Erythroblast (primary cell): Measurements from ENCODE around the gene SSRP1.

Experiments used
- DNase-seq, 2 experiments: peaks; one replicate each; lab custom pipeline; 2025; lab: John Stamatoyannopoulos, UW
- GATA1 ChIP-seq: IDR thresholded peaks from 2 replicates; pipeline ENCODE4 v1.6.1; 2011; ENCODE audit warnings: low read depth, mild to moderate bottlenecking, control low read depth, low read length, moderate library complexity
- POLR2A ChIP-seq: IDR thresholded peaks from 2 replicates; pipeline ENCODE4 v1.6.1; 2011; ENCODE audit warnings: mild to moderate bottlenecking, low read length

Gene SSRP1

DNA sequence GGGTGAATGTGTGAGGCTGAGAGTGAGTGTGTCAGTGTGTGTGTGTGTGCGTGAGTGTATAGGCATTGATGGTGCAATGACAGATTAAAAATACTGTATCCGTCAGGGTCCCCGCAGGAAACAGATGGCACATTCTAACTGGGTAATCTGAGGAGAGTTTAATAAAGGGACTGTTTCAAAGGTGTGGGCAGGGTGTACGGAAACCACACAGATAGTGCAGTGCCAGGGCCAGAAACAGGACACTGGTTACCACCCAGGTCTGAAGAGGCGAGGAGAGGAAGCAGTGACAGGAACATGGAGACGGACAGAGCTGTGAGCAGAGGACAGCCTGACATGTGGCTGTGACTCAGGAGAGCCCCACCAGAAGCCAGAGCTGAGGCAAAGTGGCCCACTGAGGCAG lies 19.0 kb upstream of the SSRP1 start:
- no peak for DNase-seq
- TF ChIP-seq POLR2A (no peak), GATA1 (no peak)

GRCh38 chr11:57353852-57354251 lies 18.2 kb upstream of the SSRP1 start:
- no peak for TF ChIP-seq GATA1
- TF ChIP-seq POLR2A: no peak
- peak; percentile 31 to 47 for DNase-seq

DNA sequence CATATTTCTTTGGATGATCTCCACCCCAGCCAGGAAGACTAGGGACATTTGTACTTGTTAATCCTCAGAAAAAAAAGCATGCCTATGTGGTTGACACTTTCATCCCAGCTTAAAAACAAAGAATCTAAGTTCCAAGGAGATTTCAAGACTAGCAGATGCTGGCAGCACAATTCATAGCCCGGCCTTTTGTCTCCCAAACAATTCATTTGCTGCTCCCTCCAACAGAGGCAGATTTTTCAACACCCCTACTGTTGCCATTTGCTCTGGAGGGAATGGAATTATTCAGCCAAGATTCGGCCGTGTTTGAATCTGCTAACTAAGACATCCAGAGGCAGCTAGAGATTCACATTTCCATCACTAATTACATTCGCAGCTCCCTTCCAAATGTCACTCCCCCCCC lies 17.8 kb upstream of the SSRP1 start:
- TF ChIP-seq GATA1: no peak
- TF ChIP-seq POLR2A: no peak
- no peak for DNase-seq

GRCh38 chr11:57353036-57353435 lies 17.3 kb upstream of the SSRP1 start:
- TF ChIP-seq GATA1: no peak
- no peak for TF ChIP-seq POLR2A
- DNase-seq: peak; percentile 54 to 72

- DNase-seq: peak; percentile 69 to 83
- TF ChIP-seq GATA1: no peak
- no peak for TF ChIP-seq POLR2A
These were observed 14.0 kb upstream of the SSRP1 start for GRCh38 chr11:57349491-57350274.

DNA sequence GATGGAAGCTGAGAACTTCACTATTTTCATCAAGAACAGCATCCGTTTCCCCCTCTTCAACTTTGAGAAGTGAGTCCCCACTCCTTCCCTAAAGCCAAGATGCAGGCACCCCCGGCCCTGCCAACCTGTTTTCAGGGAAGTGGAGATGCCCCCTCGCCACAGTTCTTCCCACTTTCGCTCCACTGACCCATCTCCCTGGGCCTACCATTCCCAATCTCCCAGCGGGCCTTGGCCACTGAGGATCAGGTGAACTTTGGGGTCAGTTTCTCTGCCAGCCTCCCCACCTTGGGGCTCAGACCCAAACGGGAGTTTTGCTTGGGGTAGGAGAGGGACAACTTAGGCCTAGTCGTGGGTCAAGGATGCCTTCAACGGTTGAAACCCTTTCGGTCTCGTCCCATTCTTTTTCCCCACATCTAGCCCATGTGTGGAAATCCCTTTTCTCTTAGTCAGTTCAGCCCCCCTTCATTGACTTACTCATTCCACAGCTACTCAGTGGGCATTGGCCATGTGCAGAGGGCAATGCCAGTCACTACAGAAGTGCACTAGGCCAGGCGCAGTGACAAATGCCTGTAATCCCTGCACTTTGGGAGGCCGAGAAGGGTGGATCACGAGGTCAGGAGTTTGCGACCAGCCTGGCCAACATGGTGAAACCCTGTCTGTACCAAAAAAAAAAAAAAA lies 13.1 kb upstream of the SSRP1 start:
- no peak for TF ChIP-seq GATA1
- no peak for TF ChIP-seq POLR2A
- no peak for DNase-seq

DNA sequence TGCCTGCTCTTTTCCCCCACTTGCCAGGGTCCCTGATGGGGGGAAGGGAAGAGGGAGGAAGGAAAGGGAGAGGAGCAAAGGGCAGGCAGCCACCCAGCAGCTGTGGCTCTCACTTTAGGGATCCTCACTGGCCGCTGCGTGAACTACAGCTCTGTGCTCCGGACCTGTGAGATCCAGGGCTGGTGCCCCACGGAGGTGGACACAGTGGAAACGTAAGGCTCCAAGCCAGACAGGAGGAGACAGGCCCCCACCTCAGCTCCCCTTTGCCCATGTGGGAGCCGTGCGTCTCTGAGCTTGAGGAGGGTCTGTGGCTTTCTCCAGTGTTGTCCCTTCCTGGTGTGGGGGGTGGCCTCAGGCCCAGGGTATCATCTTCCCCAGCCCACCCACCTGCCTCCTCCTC lies 12.4 kb upstream of the SSRP1 start:
- TF ChIP-seq POLR2A: no peak
- DNase-seq: no peak

DNA sequence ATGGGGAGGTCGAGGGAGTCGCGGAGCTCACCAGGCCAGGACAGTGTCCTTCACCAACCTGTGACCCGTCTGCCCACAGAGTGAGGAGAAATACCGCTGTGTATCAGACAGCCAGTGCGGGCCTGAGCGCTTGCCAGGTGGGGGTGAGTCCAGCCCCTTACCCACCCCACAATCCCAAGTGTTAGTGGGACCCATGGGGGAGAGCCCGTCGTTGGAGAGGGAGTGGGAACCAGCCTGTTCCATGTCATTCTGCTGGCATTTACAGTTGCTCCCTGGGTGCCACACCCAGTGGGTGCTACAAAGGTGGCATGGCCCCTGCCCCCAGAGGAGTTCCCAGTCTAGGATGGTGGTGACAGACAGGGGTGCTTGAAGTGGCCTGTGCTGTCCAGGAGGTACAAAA lies 11.6 kb upstream of the SSRP1 start:
- DNase-seq: no peak
- TF ChIP-seq POLR2A: no peak
- no peak for TF ChIP-seq GATA1

GRCh38 chr11:57345555-57346211 lies 10.0 kb upstream of the SSRP1 start:
- peak; percentile 72 to 88 for DNase-seq
- TF ChIP-seq GATA1: no peak
- no peak for TF ChIP-seq POLR2A

GRCh38 chr11:57344826-57345225 lies 9.1 kb upstream of the SSRP1 start:
- no peak for DNase-seq
- TF ChIP-seq GATA1: no peak
- no peak for TF ChIP-seq POLR2A

GRCh38 chr11:57343825-57344224 lies 8.1 kb upstream of the SSRP1 start:
- TF ChIP-seq POLR2A (no peak), GATA1 (no peak)
- DNase-seq: no peak

- TF ChIP-seq POLR2A (no peak), GATA1 (no peak)
- no peak for DNase-seq
These were observed 7.0 kb upstream of the SSRP1 start for GRCh38 chr11:57342702-57343101.

- no peak for DNase-seq
- TF ChIP-seq GATA1 (no peak), POLR2A (no peak)
These were observed 5.6 kb upstream of the SSRP1 start for GRCh38 chr11:57341250-57341808.

- DNase-seq: peak; percentile 30 to 31
- TF ChIP-seq POLR2A (no peak), GATA1 (no peak)
These were observed 4.4 kb upstream of the SSRP1 start for GRCh38 chr11:57340039-57340615.
